Measurements from ENCODE around the gene RASSF8.

Gene RASSF8

GRCh38 chr12:26044592-26044991 is 86.1 kb downstream of the RASSF8 start:
- no peak overlapping the region for H3K27ac ChIP-seq
- no peak for TF ChIP-seq ZFX (IDR thresholded peaks at IDR 0.05)
- TF ChIP-seq CTCF (conservative IDR thresholded peaks at IDR 0.05): peak; percentile 30

GRCh38 chr12:26046203-26046602 is 87.7 kb downstream of the RASSF8 start:
- TF ChIP-seq ZFX (IDR thresholded peaks at IDR 0.05): no peak
- no peak for TF ChIP-seq CTCF (conservative IDR thresholded peaks at IDR 0.05)
- no peak overlapping the region for H3K27ac ChIP-seq

- H3K27ac ChIP-seq: no peak overlapping the region
- TF ChIP-seq ZFX (IDR thresholded peaks at IDR 0.05): no peak
- no peak for TF ChIP-seq CTCF (conservative IDR thresholded peaks at IDR 0.05)
Measured at GRCh38 chr12:26046906-26047305, 88.4 kb downstream of the RASSF8 start.

- TF ChIP-seq CTCF (conservative IDR thresholded peaks at IDR 0.05) (no peak), ZFX (IDR thresholded peaks at IDR 0.05) (no peak)
- no peak overlapping the region for H3K27ac ChIP-seq
Measured at GRCh38 chr12:26047401-26048226, 89.1 kb downstream of the RASSF8 start.

- H3K27ac ChIP-seq: no peak overlapping the region
- no peak for TF ChIP-seq ZFX (IDR thresholded peaks at IDR 0.05)
- TF ChIP-seq CTCF (conservative IDR thresholded peaks at IDR 0.05): no peak
Measured at GRCh38 chr12:26052652-26053051, 94.2 kb downstream of the RASSF8 start.

GRCh38 chr12:26054383-26054782 is 95.9 kb downstream of the RASSF8 start:
- no peak overlapping the region for H3K27ac ChIP-seq
- no peak for TF ChIP-seq ZFX (IDR thresholded peaks at IDR 0.05)
- no peak for TF ChIP-seq CTCF (conservative IDR thresholded peaks at IDR 0.05)

- no peak for TF ChIP-seq ZFX (IDR thresholded peaks at IDR 0.05)
- no peak for TF ChIP-seq CTCF (conservative IDR thresholded peaks at IDR 0.05)
Measured at GRCh38 chr12:26055087-26055486, 96.6 kb downstream of the RASSF8 start.

More at GRCh38 chr12:26055087-26055486, 96.6 kb downstream of the RASSF8 start:
- H3K27ac ChIP-seq: no peak overlapping the region
